Astrocyte (in vitro differentiated cells and primary cell): ENCODE measurements around the gene SPOCK1. TPM values are rescaled to one million over a fixed set of nuclear protein-coding genes. Genes with fewer than 3 reads are reported as not detected.

Source experiments
- DNase-seq: peaks from one replicate; pipeline ENCODE4 v3.0.0-alpha.2; 2010; ENCODE audit warnings: low read depth
- FAIRE-seq: peaks from 2 replicates; lab custom pipeline; 2011; peaks lifted over from hg19 to GRCh38; lab: Jason Lieb, UNC
- H2AFZ ChIP-seq: 2 replicates; pipeline ENCODE4 v1.6.0; 2012; ENCODE audit warnings: low read depth, low read length, inconsistent platforms
- H3K27ac ChIP-seq: 2 replicates; pipeline ENCODE4 v1.5.1; 2011; ENCODE audit warnings: low read depth, low read length, inconsistent platforms
- H3K27me3 ChIP-seq: 2 replicates; pipeline ENCODE4 v1.6.0; 2011; ENCODE audit warnings: low read length, inconsistent platforms; ENCODE audit not compliant: insufficient read depth
- H3K36me3 ChIP-seq: 2 replicates; pipeline ENCODE4 v1.5.1; 2011; ENCODE audit warnings: low read length, inconsistent platforms; ENCODE audit not compliant: insufficient read depth
- H3K4me1 ChIP-seq: 2 replicates; pipeline ENCODE4 v1.5.1; 2011; ENCODE audit warnings: low read length, inconsistent platforms; ENCODE audit not compliant: insufficient read depth
- H3K4me2 ChIP-seq: 2 replicates; pipeline ENCODE4 v1.6.0; 2012; ENCODE audit warnings: low read length, inconsistent platforms
- H3K4me3 ChIP-seq: 2 replicates; pipeline ENCODE4 v1.5.1; 2011; ENCODE audit warnings: low read depth, mild to moderate bottlenecking, low read length, inconsistent platforms; ENCODE audit not compliant: insufficient read depth
- H3K79me2 ChIP-seq: 2 replicates; pipeline ENCODE4 v1.6.0; 2012; ENCODE audit warnings: mild to moderate bottlenecking, low read length, inconsistent platforms; ENCODE audit not compliant: insufficient read depth
- H3K9ac ChIP-seq: 2 replicates; pipeline ENCODE4 v1.6.0; 2012; ENCODE audit warnings: mild to moderate bottlenecking, low read length, inconsistent platforms
- H3K9me3 ChIP-seq: 2 replicates; pipeline ENCODE4 v1.5.1; 2012; ENCODE audit warnings: low read depth, mild to moderate bottlenecking, low read length, inconsistent platforms; ENCODE audit not compliant: insufficient read depth
- H4K20me1 ChIP-seq: 2 replicates; pipeline ENCODE4 v1.6.0; 2012; ENCODE audit warnings: low read length, inconsistent platforms; ENCODE audit not compliant: insufficient read depth
- H3K27ac Mint-ChIP-seq: one replicate; pipeline ENCODE4 v1.8.0; 2021; ENCODE audit warnings: mild to moderate bottlenecking, mixed read lengths; ENCODE audit not compliant: unreplicated experiment
- H3K27me3 Mint-ChIP-seq: one replicate; pipeline ENCODE4 v1.8.0; 2021; ENCODE audit warnings: low read depth, mixed read lengths; ENCODE audit not compliant: unreplicated experiment
- H3K36me3 Mint-ChIP-seq: one replicate; pipeline ENCODE4 v1.8.0; 2021; ENCODE audit warnings: low read depth, mixed read lengths; ENCODE audit not compliant: unreplicated experiment
- H3K4me1 Mint-ChIP-seq: one replicate; pipeline ENCODE4 v1.8.0; 2021; ENCODE audit warnings: low read depth, mixed read lengths; ENCODE audit not compliant: unreplicated experiment
- H3K4me3 Mint-ChIP-seq: one replicate; pipeline ENCODE4 v1.8.0; 2021; ENCODE audit warnings: mild to moderate bottlenecking, moderate library complexity, mixed read lengths; ENCODE audit not compliant: unreplicated experiment
- H3K9me3 Mint-ChIP-seq: one replicate; pipeline ENCODE4 v1.8.0; 2021; ENCODE audit warnings: mild to moderate bottlenecking, mixed read lengths; ENCODE audit not compliant: unreplicated experiment
- EZH2 ChIP-seq: IDR thresholded peaks from 2 replicates; pipeline ENCODE4 v1.6.1; 2012; ENCODE audit warnings: mild to moderate bottlenecking, low read length, inconsistent platforms; ENCODE audit not compliant: insufficient read depth
- total RNA-seq: library from RNA; stranded (reverse); gene quantifications from 2 replicates; pipeline ENCODE4 v1.2.1, GENCODE V29; 2021
- TF ChIP-seq, protein P1 (sequence below): IDR thresholded peaks from 2 replicates; pipeline ENCODE4 v1.5.1; 2011; ENCODE audit warnings: low read depth, mild to moderate bottlenecking, inconsistent platforms, low read length, moderate library complexity; ENCODE audit not compliant: insufficient read depth

The SPOCK1 gene
- total RNA-seq, 1 donor from 2014 or later, result 53.5 TPM

- FAIRE-seq, result peak; percentile 64
- H3K4me2 ChIP-seq, result peak overlapping the region; percentile 77
These were observed 235.6 kb downstream of the SPOCK1 start for GRCh38 chr5:137263371-137264005.

DNA sequence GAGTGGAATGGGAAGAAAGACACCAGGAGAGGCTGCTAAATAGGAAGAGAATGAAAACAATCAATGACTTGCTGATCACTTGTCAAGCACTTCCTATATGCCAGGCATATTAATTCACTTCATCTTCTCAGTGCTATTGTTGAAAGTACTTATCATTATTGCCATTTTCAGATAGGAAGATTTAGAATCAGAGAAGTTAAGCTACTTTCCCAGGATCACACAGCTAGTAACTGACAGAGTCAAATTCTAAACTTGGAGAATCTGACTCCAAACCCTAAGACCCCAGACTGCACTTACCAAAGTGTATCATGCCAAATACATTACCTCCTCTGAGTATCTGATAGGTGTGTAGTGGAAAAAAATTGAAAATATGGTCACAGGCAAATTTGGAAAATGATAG is 236.3 kb downstream of the SPOCK1 start:
- no peak overlapping the region for H3K4me2 ChIP-seq
- no peak overlapping the region for H3K4me3 ChIP-seq
- no peaks in the 10 kb centered on the region for H3K36me3 ChIP-seq
- no peak overlapping the region for H3K27ac ChIP-seq
- no peak overlapping the region for H3K27ac Mint-ChIP-seq
- H3K4me3 Mint-ChIP-seq, result no peak overlapping the region
- H3K27me3 Mint-ChIP-seq, result no peaks in the 10 kb centered on the region
- TF ChIP-seq EZH2, result no peak
- TF ChIP-seq, protein P1, sequence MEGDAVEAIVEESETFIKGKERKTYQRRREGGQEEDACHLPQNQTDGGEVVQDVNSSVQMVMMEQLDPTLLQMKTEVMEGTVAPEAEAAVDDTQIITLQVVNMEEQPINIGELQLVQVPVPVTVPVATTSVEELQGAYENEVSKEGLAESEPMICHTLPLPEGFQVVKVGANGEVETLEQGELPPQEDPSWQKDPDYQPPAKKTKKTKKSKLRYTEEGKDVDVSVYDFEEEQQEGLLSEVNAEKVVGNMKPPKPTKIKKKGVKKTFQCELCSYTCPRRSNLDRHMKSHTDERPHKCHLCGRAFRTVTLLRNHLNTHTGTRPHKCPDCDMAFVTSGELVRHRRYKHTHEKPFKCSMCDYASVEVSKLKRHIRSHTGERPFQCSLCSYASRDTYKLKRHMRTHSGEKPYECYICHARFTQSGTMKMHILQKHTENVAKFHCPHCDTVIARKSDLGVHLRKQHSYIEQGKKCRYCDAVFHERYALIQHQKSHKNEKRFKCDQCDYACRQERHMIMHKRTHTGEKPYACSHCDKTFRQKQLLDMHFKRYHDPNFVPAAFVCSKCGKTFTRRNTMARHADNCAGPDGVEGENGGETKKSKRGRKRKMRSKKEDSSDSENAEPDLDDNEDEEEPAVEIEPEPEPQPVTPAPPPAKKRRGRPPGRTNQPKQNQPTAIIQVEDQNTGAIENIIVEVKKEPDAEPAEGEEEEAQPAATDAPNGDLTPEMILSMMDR, result no peak
- H3K36me3 Mint-ChIP-seq, result no peaks in the 10 kb centered on the region
- DNase-seq, result no peak
- peaks cover 8% of the 10 kb centered on the region for H4K20me1 ChIP-seq
- no peaks in the 10 kb centered on the region for H3K27me3 ChIP-seq
- peaks cover 41% of the 10 kb centered on the region for H3K4me1 Mint-ChIP-seq
- no peaks in the 10 kb centered on the region for H3K9me3 Mint-ChIP-seq
- no peaks in the 10 kb centered on the region for H3K9me3 ChIP-seq
- H2AFZ ChIP-seq, result no peak overlapping the region
- peaks cover 29% of the 10 kb centered on the region for H3K4me1 ChIP-seq
- H3K9ac ChIP-seq, result no peak overlapping the region
- peaks cover 1% of the 10 kb centered on the region for H3K79me2 ChIP-seq
- FAIRE-seq, result no peak

More at GRCh38 chr5:137263371-137264005, 235.6 kb downstream of the SPOCK1 start:
- Histone ChIP-seq H3K36me3 (no peaks in the 10 kb centered on the region), H3K9ac (no peak overlapping the region), H3K9me3 (no peaks in the 10 kb centered on the region), H3K27ac (peak overlapping the region; percentile 66), H3K79me2 (no peaks in the 10 kb centered on the region), H3K4me1 (peaks cover 29% of the 10 kb centered on the region), H3K4me3 (no peak overlapping the region), H3K27me3 (no peaks in the 10 kb centered on the region), H4K20me1 (peaks cover 8% of the 10 kb centered on the region), H2AFZ (no peak overlapping the region)
- no peak for DNase-seq
- no peak overlapping the region for H3K4me3 Mint-ChIP-seq
- no peak overlapping the region for H3K27ac Mint-ChIP-seq
- no peak for TF ChIP-seq EZH2
- TF ChIP-seq, protein P1, result no peak
- no peaks in the 10 kb centered on the region for H3K27me3 Mint-ChIP-seq
- H3K4me1 Mint-ChIP-seq, result peaks cover 43% of the 10 kb centered on the region
- H3K36me3 Mint-ChIP-seq, result no peaks in the 10 kb centered on the region
- H3K9me3 Mint-ChIP-seq, result no peaks in the 10 kb centered on the region
